ENCODE results near the gene ASTN1. TPM values are rescaled to one million over a fixed set of nuclear protein-coding genes. Genes with fewer than 3 reads are reported as not detected.

Gene ASTN1
- total and polyA plus RNA-seq, 9 of the 15 experiments (the other 6 are each of a cell fraction or from before 2014, with no cell fraction given), result 0.05 to 0.22 (median 0.18) TPM

DNA sequence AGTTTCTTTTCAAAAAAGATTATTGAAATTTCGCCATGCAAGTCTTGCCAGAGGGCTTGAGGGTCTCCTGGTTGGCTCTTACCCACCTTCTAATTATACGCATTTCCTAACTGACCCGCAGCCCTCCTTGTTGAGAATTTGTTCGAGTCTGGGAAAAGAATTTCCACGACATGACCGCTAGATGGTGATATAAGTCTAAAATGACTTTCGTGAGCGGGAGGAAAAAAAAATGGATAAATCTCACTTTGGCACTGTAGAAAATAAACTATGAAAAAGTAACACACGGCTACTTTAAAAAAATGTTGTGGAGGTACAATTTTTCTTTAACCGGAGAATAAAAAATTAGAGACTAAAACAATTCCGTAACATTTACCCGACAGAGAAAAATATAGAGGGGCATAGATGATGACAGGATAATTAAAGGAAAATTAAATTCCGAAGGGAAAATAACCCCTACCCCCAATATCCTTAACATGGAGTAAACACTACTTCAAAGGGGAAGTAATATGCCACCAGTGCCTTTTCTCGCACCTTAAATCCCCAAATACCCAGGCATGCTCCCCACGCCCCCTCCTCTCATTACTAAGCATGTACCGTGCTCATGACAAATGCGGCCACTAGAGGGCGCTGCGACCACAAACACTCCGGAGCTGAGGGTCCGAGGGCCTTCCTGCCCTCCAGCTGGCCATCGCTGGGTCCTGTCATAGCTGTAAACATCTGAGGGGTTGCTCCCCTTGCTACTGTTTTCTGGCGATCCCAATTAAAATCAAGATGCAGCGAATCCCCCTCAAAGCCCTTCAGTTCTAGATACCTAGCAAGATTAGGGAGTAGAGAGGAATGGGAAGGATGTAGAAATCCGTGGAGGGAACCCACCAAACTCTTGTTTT, 266.9 kb downstream of the ASTN1 start:
- CTCF ChIA-PET (ENCODE audit: low intra/inter-chr PET ratio), result interaction anchor here (0.6 to 2.7 kb wide), 11 partner anchors 13 to 1712 kb away, joined by 3 to 22 read pairs (median 3); no protein-coding TSS in a partner anchor
- in situ Hi-C loops (cut with MboI) (loop anchor here (10.0 kb wide), 1 partner anchor 297 kb away; no protein-coding TSS in a partner anchor), intact Hi-C loops (cut with micrococcal nuclease) (loop anchor here (1.0 to 10.0 kb wide), 5 partner anchors 52 to 1407 kb away; no protein-coding TSS in a partner anchor)
- ATAC-seq, result peak; percentile 97
- H3K4me2 ChIP-seq (ENCODE audit: insufficient read depth, low read length), result peak overlapping the region; percentile 13; the same call in 1 of the 2 replicates
- H3K9me1 ChIP-seq (ENCODE audit: control insufficient read depth, insufficient read depth, low read length), result no peaks in the 10 kb centered on the region
- H3K4me3 ChIP-seq, result no peak overlapping the region
- no peaks in the 10 kb centered on the region for H3K79me2 ChIP-seq (ENCODE audit: control insufficient read depth, insufficient read depth, low read length)
- DNase-seq (ENCODE audit: extremely low read depth in 1 of 4, low spot score in 3 of 4), result peak; percentile 79 to 92 (median 86)
- BruUV-seq (replicated peaks), result no TSS peak
- 2% methylated on average over 25 of the region's 25 CpGs for WGBS (ENCODE audit: insufficient coverage, low coverage, missing lambda C conversion rate)
- no peak overlapping the region for H2AFZ ChIP-seq (ENCODE audit: low read depth, low read length)
- FAIRE-seq, result peak; percentile 91
- no peak overlapping the region for H3K27ac ChIP-seq (ENCODE audit: extremely low read depth, low read depth, low read length)
- H3K4me1 ChIP-seq (replicated peaks in 1 of 2; ENCODE audit: control insufficient read depth in 2 of 2, insufficient read depth in 2 of 2, low read length in 2 of 2), result no peaks in the 10 kb centered on the region
- H3K9ac ChIP-seq (ENCODE audit: insufficient read depth in 1 of 2, low read depth in 2 of 2, low read length in 2 of 2), result no peak overlapping the region
- no peaks in the 10 kb centered on the region for H4K20me1 ChIP-seq (replicated peaks; ENCODE audit: control insufficient read depth, insufficient read depth, low read length)
- H3K27me3 ChIP-seq (ENCODE audit: control insufficient read depth in 2 of 2, insufficient read depth in 2 of 2, low read length in 2 of 2), result peaks cover 2 to 30% of the 10 kb centered on the region in 2 experiments; a peak in 4 of 5 replicates
- H3K9me3 ChIP-seq (replicated peaks; ENCODE audit: control insufficient read depth, insufficient read depth, low read depth, low read length), result no peaks in the 10 kb centered on the region
- no peaks in the 10 kb centered on the region for H3K36me3 ChIP-seq (ENCODE audit: control insufficient read depth, insufficient read depth, low read length)
- POLR2A ChIA-PET, result interaction anchor here (0.6 to 0.7 kb wide), 3 partner anchors 17 to 32 kb away, joined by 3 to 5 read pairs (median 4); no protein-coding TSS in a partner anchor
- TF ChIP-seq, protein P1, sequence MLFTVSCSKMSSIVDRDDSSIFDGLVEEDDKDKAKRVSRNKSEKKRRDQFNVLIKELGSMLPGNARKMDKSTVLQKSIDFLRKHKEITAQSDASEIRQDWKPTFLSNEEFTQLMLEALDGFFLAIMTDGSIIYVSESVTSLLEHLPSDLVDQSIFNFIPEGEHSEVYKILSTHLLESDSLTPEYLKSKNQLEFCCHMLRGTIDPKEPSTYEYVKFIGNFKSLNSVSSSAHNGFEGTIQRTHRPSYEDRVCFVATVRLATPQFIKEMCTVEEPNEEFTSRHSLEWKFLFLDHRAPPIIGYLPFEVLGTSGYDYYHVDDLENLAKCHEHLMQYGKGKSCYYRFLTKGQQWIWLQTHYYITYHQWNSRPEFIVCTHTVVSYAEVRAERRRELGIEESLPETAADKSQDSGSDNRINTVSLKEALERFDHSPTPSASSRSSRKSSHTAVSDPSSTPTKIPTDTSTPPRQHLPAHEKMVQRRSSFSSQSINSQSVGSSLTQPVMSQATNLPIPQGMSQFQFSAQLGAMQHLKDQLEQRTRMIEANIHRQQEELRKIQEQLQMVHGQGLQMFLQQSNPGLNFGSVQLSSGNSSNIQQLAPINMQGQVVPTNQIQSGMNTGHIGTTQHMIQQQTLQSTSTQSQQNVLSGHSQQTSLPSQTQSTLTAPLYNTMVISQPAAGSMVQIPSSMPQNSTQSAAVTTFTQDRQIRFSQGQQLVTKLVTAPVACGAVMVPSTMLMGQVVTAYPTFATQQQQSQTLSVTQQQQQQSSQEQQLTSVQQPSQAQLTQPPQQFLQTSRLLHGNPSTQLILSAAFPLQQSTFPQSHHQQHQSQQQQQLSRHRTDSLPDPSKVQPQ (CRISPR knock-in tag; IDR thresholded peaks at IDR 0.05; ENCODE audit: borderline replicate concordance), result no peak
- TF ChIP-seq VEZF1 (CRISPR knock-in tag; IDR thresholded peaks at IDR 0.05) (peak; percentile 24; the same call in 1 of the 2 replicates), C11orf30 (IDR thresholded peaks at IDR 0.05; ENCODE audit: low read depth) (no peak), SRF (CRISPR knock-in tag; IDR thresholded peaks at IDR 0.05) (no peak), OTX1 (CRISPR knock-in tag; IDR thresholded peaks at IDR 0.05) (no peak), GTF2B (IDR thresholded peaks at IDR 0.05; ENCODE audit: extremely low read depth, insufficient read length) (no peak), ZNF197 (CRISPR knock-in tag; IDR thresholded peaks at IDR 0.05; ENCODE audit: low read depth) (no peak), ZNF384 (IDR thresholded peaks at IDR 0.05; ENCODE audit: low read depth, low read length) (peak; percentile 87)
- TF ChIP-seq, protein P2, sequence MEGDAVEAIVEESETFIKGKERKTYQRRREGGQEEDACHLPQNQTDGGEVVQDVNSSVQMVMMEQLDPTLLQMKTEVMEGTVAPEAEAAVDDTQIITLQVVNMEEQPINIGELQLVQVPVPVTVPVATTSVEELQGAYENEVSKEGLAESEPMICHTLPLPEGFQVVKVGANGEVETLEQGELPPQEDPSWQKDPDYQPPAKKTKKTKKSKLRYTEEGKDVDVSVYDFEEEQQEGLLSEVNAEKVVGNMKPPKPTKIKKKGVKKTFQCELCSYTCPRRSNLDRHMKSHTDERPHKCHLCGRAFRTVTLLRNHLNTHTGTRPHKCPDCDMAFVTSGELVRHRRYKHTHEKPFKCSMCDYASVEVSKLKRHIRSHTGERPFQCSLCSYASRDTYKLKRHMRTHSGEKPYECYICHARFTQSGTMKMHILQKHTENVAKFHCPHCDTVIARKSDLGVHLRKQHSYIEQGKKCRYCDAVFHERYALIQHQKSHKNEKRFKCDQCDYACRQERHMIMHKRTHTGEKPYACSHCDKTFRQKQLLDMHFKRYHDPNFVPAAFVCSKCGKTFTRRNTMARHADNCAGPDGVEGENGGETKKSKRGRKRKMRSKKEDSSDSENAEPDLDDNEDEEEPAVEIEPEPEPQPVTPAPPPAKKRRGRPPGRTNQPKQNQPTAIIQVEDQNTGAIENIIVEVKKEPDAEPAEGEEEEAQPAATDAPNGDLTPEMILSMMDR (IDR thresholded peaks at IDR 0.05 in 2 of 3, conservative IDR thresholded peaks at IDR 0.05 in 1 of 3; ENCODE audit: insufficient read depth in 2 of 3, low read depth in 1 of 3, low read length in 3 of 3), result peak; percentile 87 to 95 (median 88)
- TF ChIP-seq, protein P3, sequence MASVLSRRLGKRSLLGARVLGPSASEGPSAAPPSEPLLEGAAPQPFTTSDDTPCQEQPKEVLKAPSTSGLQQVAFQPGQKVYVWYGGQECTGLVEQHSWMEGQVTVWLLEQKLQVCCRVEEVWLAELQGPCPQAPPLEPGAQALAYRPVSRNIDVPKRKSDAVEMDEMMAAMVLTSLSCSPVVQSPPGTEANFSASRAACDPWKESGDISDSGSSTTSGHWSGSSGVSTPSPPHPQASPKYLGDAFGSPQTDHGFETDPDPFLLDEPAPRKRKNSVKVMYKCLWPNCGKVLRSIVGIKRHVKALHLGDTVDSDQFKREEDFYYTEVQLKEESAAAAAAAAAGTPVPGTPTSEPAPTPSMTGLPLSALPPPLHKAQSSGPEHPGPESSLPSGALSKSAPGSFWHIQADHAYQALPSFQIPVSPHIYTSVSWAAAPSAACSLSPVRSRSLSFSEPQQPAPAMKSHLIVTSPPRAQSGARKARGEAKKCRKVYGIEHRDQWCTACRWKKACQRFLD (CRISPR knock-in tag; IDR thresholded peaks at IDR 0.05), result no peak

All from K562 (cell line).